HG02981 (cell line): ENCODE measurements around the gene ZNF691.
"Not testable (repeated sequence)": the region's sequence is repeated elsewhere in the genome, so short reads cannot be mapped to it uniquely, and the experiment has no call there.

Source experiments
- ATAC-seq: cut with Tn5 transposase; IDR thresholded peaks from one replicate; pipeline ENCODE4 v1.9.1; 2021; ENCODE audit warnings: mild to moderate bottlenecking, moderate library complexity; ENCODE audit not compliant: unreplicated experiment

ZNF691 gene

DNA sequence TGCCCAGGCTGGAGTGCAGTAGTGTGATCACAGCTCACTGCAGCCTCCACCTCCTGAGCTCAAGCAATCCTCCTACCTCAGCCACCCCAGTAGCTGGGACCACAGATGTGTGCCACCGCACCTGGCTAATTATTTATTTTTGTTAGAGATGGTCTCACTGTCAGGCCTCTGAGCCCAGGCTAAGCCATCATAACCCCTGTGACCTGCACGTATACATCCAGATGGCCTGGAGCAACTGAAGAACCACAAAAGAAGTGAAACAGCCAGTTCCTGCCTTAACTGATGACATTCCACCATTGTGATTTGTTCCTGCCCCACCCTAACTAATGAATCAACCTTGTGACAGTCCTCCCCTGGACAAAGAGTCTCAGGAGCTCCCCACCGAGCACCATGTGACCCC lies 10.1 kb downstream of the ZNF691 start:
- not testable (repeated sequence) for ATAC-seq

DNA sequence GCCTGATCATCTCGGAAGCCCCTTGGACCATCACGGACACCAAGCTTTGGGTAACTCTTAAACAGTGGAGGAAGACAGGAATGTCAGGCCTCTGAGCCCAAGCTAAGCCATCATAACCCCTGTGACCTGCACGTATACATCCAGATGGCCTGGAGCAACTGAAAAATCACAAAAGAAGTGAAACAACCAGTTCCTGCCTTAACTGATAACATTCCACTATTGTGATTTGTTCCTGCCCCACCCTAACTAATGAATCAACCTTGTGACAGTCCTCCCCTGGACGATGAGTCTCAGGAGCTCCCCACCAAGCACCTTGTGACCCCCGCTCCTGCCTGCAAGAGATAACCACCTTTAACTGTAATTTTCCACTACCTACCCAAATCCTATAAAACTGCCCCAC lies 13.0 kb downstream of the ZNF691 start:
- ATAC-seq: not testable (repeated sequence)

GRCh38 chr1:42860339-42861013 lies 14.1 kb downstream of the ZNF691 start:
- no peak for ATAC-seq

DNA sequence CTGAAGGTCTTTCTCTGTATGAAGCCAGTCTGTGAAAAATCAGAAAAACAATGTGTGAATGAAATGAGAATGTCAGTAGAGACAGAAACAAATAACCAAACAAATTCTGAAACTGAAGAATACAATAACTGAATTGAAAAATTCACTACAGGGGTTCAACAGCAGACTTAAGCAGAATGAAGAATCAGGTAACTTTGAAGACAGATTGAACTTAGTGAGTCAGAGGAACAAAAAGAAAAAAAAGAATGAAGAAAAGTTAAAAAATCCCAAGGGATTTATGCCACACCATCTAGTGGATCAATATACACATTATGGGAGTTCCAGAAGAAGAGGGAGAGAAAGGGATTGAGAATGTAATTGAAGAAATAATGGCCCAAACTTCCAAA lies 14.6 kb downstream of the ZNF691 start:
- ATAC-seq: no peak

DNA sequence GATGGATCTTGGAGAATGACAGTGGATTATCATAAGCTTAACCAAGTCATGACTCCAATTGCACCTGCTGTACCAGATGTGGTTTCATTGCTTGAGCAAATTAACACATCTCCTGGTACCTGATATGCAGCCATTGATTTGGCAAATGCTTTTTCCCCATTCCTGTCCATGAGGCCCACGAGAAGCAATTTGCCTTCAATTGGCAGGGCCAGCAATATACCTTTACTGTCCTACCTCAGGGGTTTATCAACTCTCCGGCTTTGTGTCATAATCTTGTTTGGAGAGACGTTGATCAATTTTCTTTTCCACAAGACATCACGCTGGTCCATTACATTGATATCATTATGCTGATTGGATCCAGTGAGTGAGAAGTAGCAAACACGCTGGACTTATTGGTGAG lies 20.1 kb downstream of the ZNF691 start:
- ATAC-seq: no peak

DNA sequence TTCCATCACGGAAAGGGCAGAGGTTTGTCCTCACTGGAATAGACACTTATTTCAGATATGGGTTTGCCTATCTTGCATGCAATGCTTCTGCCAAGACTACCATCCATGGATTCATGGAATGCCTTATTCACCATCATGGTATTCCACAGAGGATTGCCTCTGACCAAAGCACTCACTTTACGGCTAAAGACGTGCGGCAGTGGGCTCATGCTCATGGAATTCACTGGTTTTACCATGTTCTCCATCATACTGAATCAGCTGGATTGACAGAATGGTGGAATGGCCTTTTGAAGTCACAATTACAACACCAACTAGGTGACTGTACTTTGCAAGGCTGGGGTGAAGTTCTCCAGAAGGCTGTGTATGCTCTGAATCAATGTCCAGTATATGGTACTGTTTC lies 22.1 kb downstream of the ZNF691 start:
- ATAC-seq: not testable (repeated sequence)

DNA sequence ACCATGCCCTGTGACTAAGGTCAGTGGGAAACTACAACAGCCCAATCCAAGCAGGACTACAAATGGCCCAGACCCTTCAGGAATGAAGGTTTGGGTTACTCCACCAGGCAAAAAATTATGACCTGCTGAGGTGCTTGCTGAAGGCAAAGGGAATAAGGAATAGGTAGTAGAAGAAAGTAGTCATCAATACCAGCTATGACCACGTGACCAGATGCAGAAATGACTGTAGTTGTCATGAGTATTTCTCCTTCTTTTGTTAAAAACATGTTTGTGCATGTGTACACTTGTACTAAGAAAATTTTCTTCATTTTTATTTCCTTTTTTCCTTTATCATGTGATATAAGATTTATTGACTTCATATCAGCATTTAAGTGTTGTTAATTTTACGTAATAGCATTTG lies 22.8 kb downstream of the ZNF691 start:
- ATAC-seq: not testable (repeated sequence)

DNA sequence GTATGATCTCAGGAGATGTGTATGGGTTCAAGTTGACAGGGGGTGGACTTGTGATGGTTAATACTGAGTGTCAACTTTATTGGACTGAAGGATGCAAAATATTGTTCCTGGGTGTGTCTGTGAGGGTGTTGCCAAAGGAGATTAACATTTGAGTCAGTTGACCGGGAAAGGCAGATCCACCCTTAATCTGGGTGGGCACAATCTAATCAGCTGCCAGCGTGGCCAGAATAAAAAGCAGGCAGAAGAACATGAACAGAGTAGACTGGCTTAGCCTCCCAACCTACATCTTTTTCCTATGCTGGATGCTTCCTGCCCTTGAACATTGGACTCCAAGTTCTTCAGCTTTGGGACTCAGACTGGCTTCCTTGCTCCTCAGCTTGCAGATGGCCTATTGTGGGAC lies 23.3 kb downstream of the ZNF691 start:
- not testable (repeated sequence) for ATAC-seq

DNA sequence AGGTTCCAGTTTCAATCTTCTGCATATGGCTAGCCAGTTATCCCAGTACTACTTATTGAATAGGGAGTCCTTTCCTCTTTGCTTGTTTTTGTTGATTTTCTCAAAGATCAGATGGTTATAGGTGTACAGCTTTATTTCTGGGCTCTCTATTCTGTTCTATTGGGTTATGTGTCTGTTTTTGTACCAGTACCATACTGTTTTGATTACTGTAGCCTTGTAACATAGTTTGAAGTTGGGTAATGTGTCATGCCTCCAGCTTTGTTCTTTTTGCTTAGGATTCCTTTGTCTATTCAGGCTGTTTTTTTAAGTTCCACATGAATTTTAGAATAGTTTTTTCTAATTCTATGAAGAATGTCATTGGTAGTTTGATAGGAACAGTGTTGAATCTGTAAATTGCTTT lies 26.7 kb downstream of the ZNF691 start:
- ATAC-seq: not testable (repeated sequence)

DNA sequence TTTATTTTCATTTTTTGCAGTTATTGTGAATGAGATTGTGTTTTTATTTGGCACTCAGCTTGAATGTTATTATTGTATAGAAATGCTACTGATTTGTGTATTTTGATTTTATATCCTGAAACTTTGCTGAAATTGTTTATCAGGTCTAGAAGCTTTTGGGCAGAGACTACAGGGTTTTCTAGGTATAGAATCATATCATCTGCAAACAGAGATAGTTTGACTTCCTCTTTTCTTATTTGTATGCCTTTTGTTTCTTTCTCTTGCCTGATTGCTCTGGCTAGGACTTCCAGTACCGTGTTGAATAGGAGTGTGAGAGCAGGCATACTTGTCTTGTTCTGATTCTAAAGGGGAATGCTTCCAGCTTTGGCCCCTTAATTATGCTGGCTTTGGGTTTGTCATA lies 27.3 kb downstream of the ZNF691 start:
- ATAC-seq: no peak

DNA sequence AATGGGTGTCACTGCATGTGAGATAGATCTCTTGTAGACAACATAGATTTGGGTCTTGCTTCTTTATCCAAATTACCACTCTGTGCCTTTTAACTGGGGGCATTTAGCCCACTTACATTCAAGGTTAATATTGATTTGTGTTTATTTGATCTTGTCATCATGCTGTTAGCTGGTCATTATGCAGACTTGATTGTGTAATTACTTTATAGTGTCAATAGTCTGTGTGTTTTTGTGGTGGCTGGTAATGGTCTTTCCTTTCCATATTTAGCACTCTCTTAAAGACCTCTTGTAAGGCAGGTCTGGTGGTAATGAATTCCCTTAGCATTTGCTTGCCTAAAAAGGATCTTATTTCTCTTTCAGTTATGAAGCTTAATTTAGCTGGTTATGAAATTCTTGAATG lies 29.6 kb downstream of the ZNF691 start:
- no peak for ATAC-seq

DNA sequence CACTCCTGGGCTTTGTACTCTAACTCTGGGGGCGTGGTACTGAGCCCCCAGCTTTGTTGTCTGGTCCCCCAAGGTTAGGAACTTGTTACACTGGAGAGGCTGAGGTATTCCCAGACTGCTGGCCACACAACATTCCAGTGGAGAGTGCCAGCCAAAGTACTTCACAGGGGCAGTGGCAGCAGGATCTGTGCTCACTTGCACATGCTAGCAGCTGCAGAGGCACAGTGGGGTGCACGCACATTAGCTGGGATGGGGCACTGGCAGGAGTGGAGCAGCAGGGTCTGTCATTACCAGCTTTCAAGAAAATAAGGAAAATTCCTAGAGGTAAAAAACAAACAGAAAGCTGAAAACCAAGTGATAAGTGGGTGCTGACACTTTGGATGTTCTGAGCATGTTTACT lies 31.0 kb downstream of the ZNF691 start:
- no peak for ATAC-seq

DNA sequence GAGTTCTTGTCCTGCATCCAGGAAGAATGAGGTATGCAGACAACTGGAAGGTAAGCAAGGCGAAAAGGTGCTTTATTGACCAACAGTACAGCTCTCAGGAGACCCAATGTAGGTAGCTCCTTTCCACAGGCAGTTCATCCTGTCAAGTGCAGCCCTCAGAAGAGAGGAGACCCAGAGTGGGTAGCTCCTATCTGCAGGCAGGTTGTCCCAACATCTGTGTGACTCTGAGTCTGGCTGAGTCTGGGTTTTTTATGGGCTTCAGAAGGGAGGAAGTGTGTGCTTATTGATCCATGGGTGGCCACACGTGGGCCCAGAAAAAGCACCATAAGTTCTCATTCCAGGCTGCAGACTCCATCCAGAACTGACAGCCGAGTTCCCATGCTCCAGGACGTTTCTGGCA lies 34.0 kb downstream of the ZNF691 start:
- no peak for ATAC-seq

DNA sequence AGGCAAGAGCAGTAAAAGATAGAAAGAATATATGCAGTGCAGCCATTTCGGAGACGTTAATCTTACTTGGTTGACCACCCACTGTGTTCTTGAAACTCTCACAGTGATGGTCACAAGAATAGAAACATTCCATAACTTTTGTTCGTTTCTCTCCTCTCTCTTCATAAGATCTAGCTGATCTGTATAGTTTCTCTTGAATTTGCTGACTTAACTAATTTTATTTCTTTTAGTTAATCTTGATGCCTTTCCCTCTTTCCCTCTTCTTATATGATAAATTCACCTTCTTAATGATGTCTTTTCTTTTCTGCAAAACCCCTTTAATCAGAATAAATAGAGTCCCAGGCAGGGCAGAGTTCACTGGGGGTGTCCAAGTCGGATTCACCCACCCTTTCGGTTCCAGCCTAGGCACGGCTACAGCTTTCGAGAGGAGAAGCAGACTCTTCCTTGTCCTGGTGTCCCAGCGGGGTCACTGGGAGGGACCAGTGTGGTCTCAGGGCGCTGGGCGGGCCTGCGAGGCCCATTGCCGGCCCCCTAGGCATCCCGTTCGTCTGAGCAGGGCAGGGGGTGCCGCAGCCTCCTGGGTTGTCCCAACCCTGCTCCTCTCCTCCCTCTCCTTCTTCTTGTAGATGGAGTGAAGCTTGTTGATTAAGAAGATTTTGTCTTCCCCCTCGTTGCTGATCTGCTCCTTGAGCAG lies 39.8 kb downstream of the ZNF691 start:
- no peak for ATAC-seq

DNA sequence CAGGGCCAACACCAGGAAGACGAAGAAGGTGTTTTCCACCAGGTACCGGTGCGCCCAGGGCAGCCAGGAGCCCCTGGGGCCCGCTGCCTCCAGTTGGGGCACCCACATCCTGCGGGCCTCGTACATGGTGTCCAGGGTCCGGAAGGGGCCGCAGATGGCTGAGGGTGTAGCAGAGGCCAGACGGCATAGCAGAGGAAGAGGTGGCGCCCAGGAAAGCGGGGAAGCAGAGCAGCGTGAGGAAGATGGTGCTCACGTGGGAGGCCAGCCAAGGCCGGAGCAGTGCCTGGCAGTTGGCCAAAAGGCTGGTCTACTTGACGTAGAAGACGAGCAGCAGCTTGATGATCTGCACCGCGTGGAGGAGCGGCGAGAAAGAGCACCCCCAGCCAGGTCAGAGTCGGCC lies 40.4 kb downstream of the ZNF691 start:
- ATAC-seq: no peak

DNA sequence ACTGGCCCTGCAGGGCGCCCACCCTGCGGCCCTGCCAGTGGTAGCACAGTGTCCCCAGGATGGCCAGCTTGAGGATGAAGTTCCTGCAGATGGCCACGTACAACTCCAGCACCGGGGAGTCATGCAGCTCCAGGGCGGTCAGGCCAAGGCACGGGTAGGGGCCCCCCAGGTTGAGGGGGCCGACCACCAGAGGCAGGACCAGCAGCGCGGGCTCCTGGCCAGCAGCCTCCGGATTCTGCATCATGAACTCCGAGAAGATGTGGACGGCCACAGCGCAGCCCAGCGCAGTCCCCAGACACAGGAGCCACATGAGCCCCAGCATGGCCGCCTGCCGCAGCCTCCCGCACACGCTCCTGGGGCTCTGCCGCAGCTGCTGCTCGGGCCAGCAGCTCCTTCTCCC lies 41.0 kb downstream of the ZNF691 start:
- ATAC-seq: no peak

DNA sequence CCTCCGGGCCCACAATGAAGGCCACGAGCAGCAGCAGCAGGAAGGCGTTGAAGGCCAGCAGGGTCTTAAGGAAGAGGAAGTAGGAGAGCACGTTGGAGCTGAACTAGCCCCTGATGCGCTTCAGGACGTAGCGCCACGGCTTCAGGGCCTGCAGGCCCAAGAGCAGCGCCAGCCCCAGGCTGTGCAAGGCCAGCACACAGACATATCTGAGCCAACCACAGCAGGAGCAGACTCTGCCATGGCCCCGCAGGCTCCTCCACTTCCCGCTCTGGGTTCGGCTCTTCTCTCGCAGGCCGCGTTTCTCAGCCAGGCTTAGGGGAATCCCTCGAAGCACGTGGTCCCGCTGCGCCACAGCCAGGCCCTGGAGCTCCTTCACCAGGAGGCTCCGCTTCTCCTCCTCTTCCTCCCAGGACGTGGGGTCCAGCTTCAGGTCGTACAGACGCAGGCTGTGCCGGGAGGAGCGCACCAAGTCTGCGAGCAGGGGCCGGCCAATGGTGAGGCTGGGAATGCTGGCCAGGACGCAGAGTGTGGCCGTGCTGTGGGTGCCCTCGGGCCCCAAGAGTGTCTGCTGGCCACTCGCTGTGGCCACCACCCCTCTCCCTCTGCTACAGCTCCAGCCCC lies 41.7 kb downstream of the ZNF691 start:
- ATAC-seq: no peak

- no peak for ATAC-seq
These were observed 42.9 kb downstream of the ZNF691 start for GRCh38 chr1:42889264-42889663.

DNA sequence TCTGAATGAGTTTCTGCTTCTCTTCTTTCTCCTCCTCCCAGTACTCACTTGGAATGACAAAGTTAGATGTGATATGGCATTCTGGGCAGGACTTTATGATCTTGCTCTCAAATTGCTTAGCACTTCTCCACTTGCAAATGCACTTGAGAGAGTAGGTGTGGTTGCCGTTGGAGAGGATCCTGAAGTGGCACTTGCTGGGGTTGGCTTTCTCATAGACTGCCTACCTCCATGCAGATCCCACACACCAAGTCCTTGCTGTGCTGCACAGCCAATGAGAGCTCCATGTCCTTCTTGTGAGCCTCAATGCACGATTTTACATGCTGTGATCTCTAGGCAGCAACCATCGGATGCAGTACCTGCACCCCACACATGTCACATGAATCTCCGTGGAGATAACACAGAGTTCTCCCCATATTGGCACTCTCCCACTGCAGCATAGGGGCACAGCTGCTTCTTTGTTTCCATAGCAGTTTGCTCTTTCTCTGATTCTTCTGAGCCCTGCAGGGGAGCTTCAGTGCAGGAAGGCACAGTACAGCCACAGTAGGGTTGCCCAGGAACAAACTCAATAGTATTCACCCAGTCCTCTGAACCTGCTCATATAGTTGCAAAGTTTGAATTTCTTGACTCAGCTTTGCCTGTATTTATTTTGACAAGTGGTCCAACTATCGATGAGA lies 45.2 kb downstream of the ZNF691 start:
- no peak for ATAC-seq

DNA sequence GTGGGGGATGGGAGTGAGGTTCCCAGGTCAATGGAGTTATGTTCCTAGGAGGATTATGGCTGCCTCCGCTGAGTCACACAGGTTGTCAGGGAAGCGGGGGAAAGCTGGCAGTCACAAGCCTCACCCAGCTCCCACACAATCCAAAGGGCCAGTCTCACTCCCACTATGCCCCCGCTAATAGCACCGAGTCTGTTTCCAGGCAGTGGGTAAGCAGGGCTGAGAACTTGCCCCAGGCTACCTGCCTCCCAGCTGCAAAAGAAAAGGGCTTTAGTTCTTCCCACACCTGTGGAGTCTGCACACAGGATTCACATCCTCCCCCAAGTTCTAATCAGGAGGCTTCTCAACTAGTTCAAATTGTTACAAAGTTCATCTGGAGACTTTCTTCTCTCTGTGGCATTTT lies 53.5 kb downstream of the ZNF691 start:
- ATAC-seq: not testable (repeated sequence)
